OCI-M1 (cell line): ENCODE measurements around the gene TLR1.
A peak's percentile ranks its signal among the peaks of the same experiment; 100 is the strongest.
"Not testable (repeated sequence)": the region's sequence is repeated elsewhere in the genome, so short reads cannot be mapped to it uniquely, and the experiment has no call there.

Experiments
- DNase-seq: peaks from one replicate; lab custom pipeline; 2025; lab: John Stamatoyannopoulos, UW

TLR1 gene

DNA sequence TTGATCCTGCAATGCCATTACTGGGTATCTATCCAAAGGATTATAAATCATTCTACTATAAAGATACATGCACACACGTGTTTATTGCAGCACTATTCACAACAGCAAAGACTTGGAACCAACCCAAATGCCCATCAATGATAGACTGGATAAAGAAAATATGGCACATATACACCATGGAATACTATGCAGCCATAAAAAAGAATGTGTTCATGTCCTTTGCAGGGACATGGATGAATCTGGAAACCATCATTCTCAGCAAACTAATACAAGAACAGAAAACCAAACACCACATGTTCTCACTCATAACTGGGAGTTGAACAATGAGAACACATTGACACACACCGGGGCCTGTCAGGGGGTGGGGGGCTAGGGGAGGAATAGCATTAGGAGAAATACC lies 26.7 kb downstream of the TLR1 start:
- not testable (repeated sequence) for DNase-seq

- DNase-seq = no peak
Observed at GRCh38 chr4:38775326-38775725, 29.3 kb downstream of the TLR1 start.

DNA sequence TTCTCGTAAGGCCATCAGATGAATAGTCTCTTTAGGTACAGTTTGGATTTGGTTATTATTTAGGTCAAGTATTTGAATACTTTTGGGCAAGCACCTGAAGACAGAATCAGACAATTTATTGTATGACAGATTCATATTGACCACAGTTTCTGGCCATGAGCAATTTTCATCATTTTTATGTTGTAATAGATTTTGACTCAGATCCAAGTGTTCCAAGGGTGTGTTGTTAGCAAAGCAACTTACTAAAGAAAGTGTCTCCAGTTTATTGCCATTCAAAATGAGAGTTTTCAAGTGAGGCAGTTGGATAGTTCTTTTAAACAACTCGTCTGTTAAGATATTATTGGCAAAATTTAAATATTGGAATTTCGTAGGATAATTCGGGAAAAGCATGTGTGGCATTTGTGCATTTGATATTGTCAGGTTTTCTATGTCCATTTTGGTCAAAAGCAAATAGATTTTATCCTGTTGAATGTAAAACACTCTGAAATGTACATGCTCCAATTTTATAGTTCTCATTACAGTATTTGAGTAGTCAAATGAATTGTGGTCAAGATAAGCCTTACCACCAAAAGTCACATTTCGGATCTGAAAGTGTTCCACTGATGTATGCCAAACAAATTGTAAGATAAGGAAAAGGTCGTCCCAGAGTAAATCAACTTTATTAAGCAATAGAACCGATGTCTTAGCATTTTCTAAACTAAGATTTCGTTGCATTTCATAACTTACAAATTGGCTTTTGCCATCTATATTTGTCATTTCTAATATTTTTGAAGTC lies 30.2 kb downstream of the TLR1 start:
- peak; percentile 39 for DNase-seq

DNA sequence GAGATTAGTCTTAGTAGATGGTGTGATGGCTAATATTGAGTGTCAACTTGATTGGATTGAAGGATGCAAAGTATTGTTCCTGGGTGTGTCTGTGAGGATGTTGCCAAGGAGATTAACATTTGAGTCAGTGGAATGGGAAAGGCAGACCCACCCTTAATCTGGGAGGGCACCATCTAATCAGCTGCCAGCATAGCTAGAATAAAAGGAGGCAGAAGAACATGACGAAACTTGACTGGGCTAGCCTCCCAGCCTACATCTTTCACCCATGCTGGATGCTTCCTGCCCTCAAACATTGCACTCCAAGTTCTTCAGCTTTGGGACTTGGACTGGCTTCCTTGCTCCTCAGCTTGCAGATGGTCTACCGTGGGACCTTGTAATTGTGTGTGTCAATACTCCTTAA lies 34.3 kb downstream of the TLR1 start:
- not testable (repeated sequence) for DNase-seq

DNA sequence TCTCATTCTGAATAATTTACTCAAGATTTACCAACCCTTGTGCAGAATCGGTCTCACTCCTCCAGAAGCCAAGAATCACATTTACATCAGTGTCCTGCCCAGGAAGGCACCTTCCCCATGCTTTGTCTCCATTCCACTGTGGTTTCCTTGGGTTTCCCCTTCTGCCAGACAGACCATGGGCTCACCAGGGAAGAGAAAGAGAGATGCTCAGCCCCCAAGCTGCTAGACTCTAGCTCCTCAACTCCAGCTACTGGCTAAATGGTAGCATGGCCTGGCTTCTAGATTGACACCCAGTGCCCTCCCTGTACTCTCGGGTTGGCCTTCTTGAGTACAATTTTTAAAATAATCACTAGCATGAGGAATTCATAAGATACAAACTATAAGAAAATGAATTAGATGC lies 34.7 kb downstream of the TLR1 start:
- no peak for DNase-seq

DNA sequence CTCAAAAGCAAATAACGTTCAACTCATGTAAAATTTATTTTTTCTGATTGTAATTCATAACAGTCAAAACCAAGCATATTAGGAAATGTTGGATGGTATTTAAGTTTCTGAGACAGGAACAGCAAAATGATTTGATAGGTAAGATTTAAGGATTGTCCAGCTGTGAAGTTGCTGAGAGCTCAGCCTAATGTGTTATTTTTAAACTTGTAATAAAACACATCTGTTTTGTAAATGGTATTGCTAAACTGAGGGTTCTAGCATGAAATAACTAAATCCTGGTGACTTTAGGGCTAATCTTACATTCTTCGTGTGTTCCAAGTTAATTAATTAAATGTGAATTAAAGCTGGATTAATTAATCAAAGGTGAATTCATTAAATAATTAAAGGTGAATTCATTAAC lies 35.1 kb downstream of the TLR1 start:
- no peak for DNase-seq

GRCh38 chr4:38768968-38769394 lies 35.6 kb downstream of the TLR1 start:
- DNase-seq = no peak

- not testable (repeated sequence) for DNase-seq
Observed at GRCh38 chr4:38766940-38767339, 37.7 kb downstream of the TLR1 start.

GRCh38 chr4:38765382-38765781 lies 39.2 kb downstream of the TLR1 start:
- no peak for DNase-seq

DNA sequence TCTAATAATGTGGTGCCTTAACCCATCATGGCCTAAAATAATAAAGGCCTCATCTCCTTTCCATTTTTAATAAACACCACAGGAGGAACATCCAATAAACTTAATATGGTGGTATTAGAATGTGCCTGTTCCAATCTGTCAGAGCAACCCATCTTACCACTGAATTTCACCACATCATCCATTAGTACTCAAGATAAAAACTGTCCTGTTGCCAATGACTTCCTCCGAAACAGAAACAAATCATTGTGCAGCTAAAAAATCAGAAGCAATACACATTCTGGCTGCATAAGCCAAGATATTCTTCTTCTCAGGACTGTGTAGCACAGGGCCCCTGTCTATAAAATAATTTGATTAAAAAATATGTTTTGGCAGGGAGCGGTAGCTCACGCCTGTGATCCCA lies 40.3 kb downstream of the TLR1 start:
- no peak for DNase-seq

- DNase-seq = no peak
Observed at GRCh38 chr4:38762560-38762959, 42.0 kb downstream of the TLR1 start.

DNA sequence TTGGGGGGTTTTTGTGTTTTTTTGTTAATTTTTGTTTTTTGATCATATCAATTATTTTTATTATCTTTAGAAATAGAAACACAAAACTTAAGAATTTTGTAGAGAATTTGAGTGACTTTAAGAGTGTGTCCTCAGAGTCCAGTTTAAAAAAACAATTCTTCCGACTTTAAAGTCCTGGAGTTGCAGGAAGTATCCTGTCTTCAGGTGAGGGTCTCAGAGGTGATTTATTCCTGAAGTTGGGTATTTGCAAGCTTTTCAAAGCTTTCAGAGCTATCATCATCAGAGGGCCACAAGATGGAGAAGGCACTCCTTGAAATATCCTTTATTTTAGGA lies 44.8 kb downstream of the TLR1 start:
- no peak for DNase-seq

DNA sequence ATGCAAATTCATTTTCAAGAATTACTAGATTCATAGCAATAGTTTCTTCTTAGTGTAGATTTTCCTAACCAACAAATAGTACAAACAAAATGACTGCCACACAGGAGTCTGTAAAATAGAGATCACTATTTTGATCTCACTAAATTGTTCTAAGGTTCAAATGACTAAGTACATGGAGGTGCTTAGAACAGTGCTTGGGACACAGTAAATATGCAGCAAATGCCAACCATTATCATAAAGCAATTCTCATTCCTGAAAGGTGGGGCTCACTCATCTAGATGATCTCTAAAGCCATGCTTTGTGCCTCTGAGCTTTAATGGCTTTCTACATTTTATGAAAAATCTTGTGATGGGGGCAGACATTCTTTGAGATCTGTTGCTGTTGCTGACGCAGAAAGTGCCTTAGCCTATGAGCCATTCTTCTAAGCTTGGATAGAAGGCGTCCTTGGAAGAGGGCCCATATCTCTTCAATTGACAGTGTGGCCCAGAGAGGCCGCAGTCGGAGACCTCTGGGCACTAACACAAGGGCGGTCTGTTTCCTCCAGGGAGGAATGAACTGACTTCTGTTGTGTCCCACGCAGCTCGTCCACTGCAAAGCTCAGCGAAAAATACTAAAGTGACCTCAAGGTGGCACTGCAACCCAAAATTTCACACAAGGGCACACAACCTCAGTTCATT lies 45.3 kb downstream of the TLR1 start:
- peak; percentile 81 for DNase-seq

DNA sequence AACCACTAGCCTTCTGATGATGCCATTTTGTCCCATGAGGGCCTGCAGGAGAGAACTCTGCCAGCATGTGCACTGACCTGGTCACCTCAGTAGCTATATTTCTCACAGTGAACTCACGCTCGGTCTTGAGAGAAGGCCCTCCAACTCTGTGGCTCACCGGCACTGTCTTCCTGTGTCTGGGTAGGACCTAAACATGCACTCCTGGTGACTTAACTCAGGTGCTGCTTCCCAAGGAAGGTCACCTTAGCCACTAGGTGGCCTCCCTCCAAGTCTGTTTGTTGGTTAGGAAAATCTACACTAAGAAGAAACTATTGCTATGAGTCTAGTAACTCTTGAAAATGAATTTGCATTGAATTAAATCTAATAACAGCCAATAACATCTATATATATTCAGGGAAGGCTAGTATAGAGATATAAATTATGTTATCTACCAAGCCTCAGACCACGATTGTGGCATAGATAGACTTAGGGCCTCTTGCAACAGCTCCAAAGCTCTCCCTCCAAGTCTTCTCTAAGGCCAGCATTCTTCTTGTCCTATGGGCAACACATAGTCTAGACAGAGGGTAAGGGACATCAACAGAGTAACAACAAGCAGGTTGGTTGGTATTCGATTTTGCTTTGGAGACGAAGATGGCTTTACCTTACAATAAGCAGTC lies 46.5 kb downstream of the TLR1 start:
- peak; percentile 28 for DNase-seq

DNA sequence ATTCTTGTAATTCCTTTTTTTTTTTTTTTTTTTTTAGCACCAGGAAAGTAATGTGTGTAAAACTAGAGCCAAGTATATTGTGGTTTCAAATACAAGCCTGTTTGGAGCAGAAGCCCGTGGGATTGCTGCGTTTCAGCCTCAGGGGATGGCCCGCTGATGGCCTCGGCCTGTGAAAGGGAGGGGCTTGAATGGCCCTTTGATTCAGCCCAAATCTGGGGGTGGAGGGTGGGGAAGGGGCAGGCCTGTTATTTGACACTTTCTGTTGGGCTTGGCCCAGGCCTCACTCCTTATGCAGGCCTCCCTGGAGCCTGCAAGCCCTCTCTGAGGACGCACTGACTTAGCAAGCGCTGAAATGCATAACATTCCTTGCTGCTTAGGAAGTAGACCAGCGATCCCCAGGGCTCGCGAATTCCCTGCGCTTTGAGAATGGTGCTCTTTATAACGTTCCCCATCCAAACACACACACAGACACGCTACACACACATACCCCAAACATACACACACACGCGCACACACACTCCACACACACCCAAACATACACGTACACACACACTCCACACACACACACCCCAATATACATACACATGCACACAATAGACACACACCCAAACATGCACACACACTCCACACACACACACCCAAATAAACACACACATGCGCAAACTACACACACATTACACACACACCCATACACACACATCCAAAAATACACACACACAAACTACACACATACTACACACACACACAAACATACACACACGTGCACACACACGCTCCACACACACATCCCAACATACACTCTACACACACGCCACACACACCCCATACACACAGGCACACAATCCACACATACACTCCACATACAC lies 51.4 kb downstream of the TLR1 start:
- peak; percentile 49 for DNase-seq

DNA sequence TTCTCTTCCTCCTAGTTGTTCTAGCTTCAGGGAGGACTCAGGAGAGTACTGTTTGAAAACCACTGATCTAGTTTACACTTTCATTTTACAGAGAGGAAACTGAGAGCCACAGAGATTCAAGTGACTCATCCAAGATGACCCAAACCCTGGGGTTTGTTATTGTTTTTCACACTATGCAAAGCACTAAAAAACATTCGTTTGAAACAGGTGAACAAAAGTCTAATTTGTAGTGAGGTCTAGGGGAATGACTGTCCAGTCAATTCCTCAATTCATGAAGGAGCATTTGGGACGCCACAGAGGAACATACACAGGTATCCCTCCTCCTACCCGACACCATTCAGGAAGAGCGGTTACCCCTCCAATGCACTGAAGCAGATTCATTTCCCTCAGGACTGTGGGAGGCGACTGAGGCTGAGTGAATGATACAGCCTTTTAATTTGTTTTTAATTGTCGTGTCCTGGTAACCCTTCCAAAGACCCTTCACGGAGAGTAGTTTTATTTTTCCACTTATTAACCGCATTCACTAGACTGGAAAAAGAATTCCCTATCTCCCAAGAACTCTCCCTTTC lies 52.1 kb downstream of the TLR1 start:
- peak; percentile 23 for DNase-seq

GRCh38 chr4:38751341-38752010 lies 53.1 kb downstream of the TLR1 start:
- DNase-seq = no peak

DNA sequence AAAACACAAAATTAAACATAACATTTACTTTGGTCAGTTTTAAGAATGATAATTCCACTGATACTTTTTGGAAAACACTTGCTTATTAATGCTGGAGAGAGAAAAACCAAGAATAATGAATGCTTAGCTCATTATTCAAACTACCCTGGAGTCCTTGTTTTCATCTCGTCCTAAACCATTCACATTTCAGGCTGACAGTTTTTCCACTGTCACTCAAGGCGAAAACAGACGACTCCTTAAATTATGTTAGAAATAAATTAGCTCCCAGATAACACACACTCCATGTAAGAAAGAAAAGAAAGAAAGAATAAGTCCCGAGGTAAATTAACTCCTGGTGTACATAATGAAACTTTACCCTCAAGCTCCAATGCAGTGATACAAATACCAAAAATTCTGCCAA lies 55.3 kb downstream of the TLR1 start:
- DNase-seq = no peak

- DNase-seq = no peak
Observed at GRCh38 chr4:38747629-38748028, 57.0 kb downstream of the TLR1 start.
